Transverse colon (tissue), 4 donors: ENCODE measurements around the gene HK1. TPM values are rescaled to one million over a fixed set of nuclear protein-coding genes. Genes with fewer than 3 reads are reported as not detected.
A peak's percentile ranks its signal among the peaks of the same experiment; 100 is the strongest.

ENCODE experiments used
- DNase-seq: peaks from one replicate; pipeline ENCODE4 v3.0.0-alpha.2; 2019
- H3K27ac ChIP-seq, 4 donors: fragments of 200-600 bp; sonication (generic); 2 replicates each; pipeline ENCODE4 v1.5.1; 2016 to 2018; ENCODE audit warnings: inconsistent platforms in 4 of 4
- H3K27me3 ChIP-seq: fragments of 200-600 bp; sonication (generic); 2 replicates; pipeline ENCODE4 v1.5.1; 2017; ENCODE audit warnings: inconsistent platforms
- H3K36me3 ChIP-seq, 4 donors: fragments of 200-600 bp; sonication (generic); 2 replicates each; pipeline ENCODE4 v1.5.1; 2017 to 2019; ENCODE audit warnings: inconsistent platforms in 4 of 4
- H3K4me1 ChIP-seq, 4 donors: fragments of 200-600 bp; sonication (generic); 2 replicates each; pipeline ENCODE4 v1.5.1; 2017 to 2020; ENCODE audit warnings: inconsistent platforms in 4 of 4
- H3K4me3 ChIP-seq, 4 donors: fragments of 200-600 bp; sonication (generic); 1 replicate in 1 of 4; 2 replicates in 3 of 4; pipeline versions ENCODE4 v1.5.1 to v1.6.1; 2017 to 2019; ENCODE audit warnings: inconsistent platforms in 4 of 4
- H3K9me3 ChIP-seq, 2 donors: fragments of 200-600 bp; sonication (generic); 2 replicates each; pipeline ENCODE4 v1.5.1; 2017 to 2019; ENCODE audit warnings: inconsistent platforms in 2 of 2
- CTCF ChIP-seq, 5 experiments: fragments of 200-600 bp in 3 of 5; fragments of 450-650 bp in 2 of 5; sonication (generic) in 3 of 5; IDR thresholded peaks; 1 replicate in 2 of 5; 2 replicates in 3 of 5; pipeline ENCODE4 v1.5.1; 2016 to 2017; ENCODE audit warnings: antibody characterized with exemption in 5 of 5, inconsistent platforms in 3 of 5, mild to moderate bottlenecking in 2 of 5, moderate library complexity in 1 of 5
- EP300 ChIP-seq: sonication (generic); formaldehyde crosslinking; IDR thresholded peaks from one replicate; pipeline ENCODE4 v1.6.1; 2017; ENCODE audit warnings: antibody characterized with exemption, low read depth
- POLR2A ChIP-seq: fragments of 450-650 bp; IDR thresholded peaks from one replicate; pipeline ENCODE4 v1.6.1; 2016; ENCODE audit warnings: antibody characterized with exemption, mild to moderate bottlenecking, moderate library complexity
- POLR2AphosphoS5 ChIP-seq, 3 donors: sonication (generic); formaldehyde crosslinking; IDR thresholded peaks; one replicate each; pipeline ENCODE4 v1.6.1; 2016; ENCODE audit warnings: antibody characterized with exemption in 3 of 3
- WGBS, 2 donors: methylation state at CpG; one replicate each; pipeline ENCODE4 v1.1.5; 2018; ENCODE audit warnings: low coverage in 1 of 2; 5-methylcytosine and 5-hydroxymethylcytosine counted together
- in situ Hi-C, 4 donors: fragments of 200-750 bp; cut with MboI; loops; one replicate each; pipeline versions ENCODE4 v1.15.0 to v1.15.1; 2017; ENCODE audit warnings: low sequenced_read_pairs in 3 of 4, low pct_ligation_motif_present in 1 of 4, low pct_unique_long_range_greater_than_20kb in 1 of 4
- intact Hi-C: fragments of 100-400 bp; cut with DNase I; formaldehyde crosslinking; loops from one replicate; pipeline ENCODE4 v1.15.1; 2023; ENCODE audit warnings: low total_unique reads
- total RNA-seq, 4 donors: library from RNA; depleted of rRNA; stranded (reverse); fragments of >200 nt; gene quantifications; one replicate each; pipeline ENCODE4 v1.1.0, GENCODE V29; 2016

The HK1 gene
- total RNA-seq, 4 donors from 2014 or later = 27.3 to 69.9 (median 54.0) TPM

- H3K4me3 ChIP-seq = no peak overlapping the region
- TF ChIP-seq EP300 (no peak), POLR2AphosphoS5 (IDR thresholded peaks at IDR 0.05) (peak in 1 of 3 donors; percentile 56)
- H3K36me3 ChIP-seq = peaks cover 0 to 15% (median 5%) of the 10 kb centered on the region in 4 donors
- 45 to 58% methylated on average over 3 of the region's 3 CpGs for WGBS, 2 donors
- no peaks in the 10 kb centered on the region for H3K9me3 ChIP-seq
- intact Hi-C loops = no loop called here
- no peaks in the 10 kb centered on the region for H3K27me3 ChIP-seq
- H3K4me1 ChIP-seq = peaks cover 8 to 45% (median 16%) of the 10 kb centered on the region in 4 donors
- peak overlapping the region in 1 of 4 donors; percentile 43 for H3K27ac ChIP-seq
- in situ Hi-C loops = loop anchor here in 3 of 4 donors (10.0 to 25.0 kb wide), 2 partner anchors 231 to 234 kb away; partner anchors contain the start of gene FAM241B (in 3 of the 3)
- DNase-seq = no peak
Measured at GRCh38 chr10:69403519-69403918, 125.2 kb downstream of the HK1 start.

- H3K27me3 ChIP-seq = no peaks in the 10 kb centered on the region
- 90% methylated on average over 10 of the region's 10 CpGs; no CpG with 5 or more reads in 1 of the 2 donors for WGBS, 2 donors
- peak overlapping the region in 1 of 4 donors; percentile 14 for H3K27ac ChIP-seq
- intact Hi-C loops (no loop called here), in situ Hi-C loops (loop anchor here in 3 of 4 donors (10.0 to 25.0 kb wide), 2 partner anchors 230 to 233 kb away; partner anchors contain the start of gene FAM241B (in 3 of the 3))
- TF ChIP-seq EP300 (no peak), POLR2A (no peak), CTCF (IDR thresholded peaks at IDR 0.05) (no peak), POLR2AphosphoS5 (IDR thresholded peaks at IDR 0.05) (no peak)
- H3K36me3 ChIP-seq = peaks cover 0 to 11% (median 5%) of the 10 kb centered on the region in 4 donors
- H3K4me3 ChIP-seq = no peak overlapping the region
- peaks cover 13 to 53% (median 21%) of the 10 kb centered on the region in 4 donors for H3K4me1 ChIP-seq
- no peak for DNase-seq
- no peaks in the 10 kb centered on the region for H3K9me3 ChIP-seq
Measured at GRCh38 chr10:69404786-69405185, 126.5 kb downstream of the HK1 start.

GRCh38 chr10:69405221-69405620 lies 126.9 kb downstream of the HK1 start:
- Histone ChIP-seq H3K4me3 (no peak overlapping the region), H3K27ac (peak overlapping the region; percentile 75 to 93 (median 82)), H3K4me1 (peaks cover 13 to 53% (median 21%) of the 10 kb centered on the region in 4 donors), H3K9me3 (no peaks in the 10 kb centered on the region), H3K27me3 (no peaks in the 10 kb centered on the region), H3K36me3 (peaks cover 0 to 11% (median 5%) of the 10 kb centered on the region in 4 donors)
- no peak for TF ChIP-seq POLR2AphosphoS5 (IDR thresholded peaks at IDR 0.05)
- TF ChIP-seq EP300 = no peak
- no peak for TF ChIP-seq POLR2A
- no peak for TF ChIP-seq CTCF (IDR thresholded peaks at IDR 0.05)
- no peak for DNase-seq
- WGBS, 2 donors = 65 to 84% methylated on average over 2 to 4 of the region's 4 CpGs
- intact Hi-C loops (no loop called here), in situ Hi-C loops (loop anchor here in 3 of 4 donors (10.0 to 25.0 kb wide), 2 partner anchors 230 to 232 kb away; partner anchors contain the start of gene FAM241B (in 3 of the 3))

DNA sequence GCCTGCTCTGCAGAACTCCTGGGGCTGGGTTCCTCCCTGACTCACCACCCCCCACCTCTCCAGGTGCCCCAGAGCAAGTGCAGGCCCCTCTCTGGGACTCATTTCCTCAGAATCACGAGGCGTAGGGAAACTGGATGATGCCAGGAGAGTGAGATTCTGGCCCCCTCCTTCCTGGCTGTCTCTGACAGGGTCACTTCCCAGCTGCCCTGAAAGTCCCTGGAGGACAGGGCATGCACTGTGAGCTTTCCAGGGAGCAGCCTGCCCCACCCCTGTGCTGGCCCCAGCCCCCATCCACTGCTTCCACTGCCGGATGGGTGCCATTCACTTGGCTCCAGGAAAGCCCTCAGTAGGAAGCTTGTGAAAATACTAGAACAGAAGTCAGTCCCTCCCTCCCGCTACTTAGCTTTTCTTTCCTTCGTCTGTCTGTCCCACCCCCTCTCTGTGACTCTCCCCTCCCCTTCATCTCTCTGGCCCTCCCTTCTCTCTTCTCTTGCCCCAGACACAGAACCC lies 128.1 kb downstream of the HK1 start:
- Histone ChIP-seq H3K27me3 (no peaks in the 10 kb centered on the region), H3K27ac (peak overlapping the region; percentile 75 to 93 (median 82)), H3K36me3 (peaks cover 0 to 5% (median under 1%) of the 10 kb centered on the region in 4 donors), H3K4me3 (no peak overlapping the region), H3K9me3 (no peaks in the 10 kb centered on the region), H3K4me1 (peaks cover 13 to 59% (median 21%) of the 10 kb centered on the region in 4 donors)
- intact Hi-C loops = no loop called here
- WGBS, 2 donors = 0 to 31% methylated on average over 1 to 5 of the region's 5 CpGs
- DNase-seq = no peak
- no peak for TF ChIP-seq EP300
- no peak for TF ChIP-seq POLR2AphosphoS5 (IDR thresholded peaks at IDR 0.05)
- TF ChIP-seq POLR2A = no peak
- no peak for TF ChIP-seq CTCF (IDR thresholded peaks at IDR 0.05)
- in situ Hi-C loops = loop anchor here in 3 of 4 donors (10.0 to 25.0 kb wide), 2 partner anchors 228 to 231 kb away; partner anchors contain the start of gene FAM241B (in 3 of the 3)
